ENCODE results near the gene TTLL11. TPM values are rescaled to one million over a fixed set of nuclear protein-coding genes. Genes with fewer than 3 reads are reported as not detected.

TTLL11 gene
- total and polyA plus RNA-seq, 2 of the 8 experiments (the other 6 are each of a cell fraction or from before 2014, with no cell fraction given): 0.56 to 0.80 TPM

DNA sequence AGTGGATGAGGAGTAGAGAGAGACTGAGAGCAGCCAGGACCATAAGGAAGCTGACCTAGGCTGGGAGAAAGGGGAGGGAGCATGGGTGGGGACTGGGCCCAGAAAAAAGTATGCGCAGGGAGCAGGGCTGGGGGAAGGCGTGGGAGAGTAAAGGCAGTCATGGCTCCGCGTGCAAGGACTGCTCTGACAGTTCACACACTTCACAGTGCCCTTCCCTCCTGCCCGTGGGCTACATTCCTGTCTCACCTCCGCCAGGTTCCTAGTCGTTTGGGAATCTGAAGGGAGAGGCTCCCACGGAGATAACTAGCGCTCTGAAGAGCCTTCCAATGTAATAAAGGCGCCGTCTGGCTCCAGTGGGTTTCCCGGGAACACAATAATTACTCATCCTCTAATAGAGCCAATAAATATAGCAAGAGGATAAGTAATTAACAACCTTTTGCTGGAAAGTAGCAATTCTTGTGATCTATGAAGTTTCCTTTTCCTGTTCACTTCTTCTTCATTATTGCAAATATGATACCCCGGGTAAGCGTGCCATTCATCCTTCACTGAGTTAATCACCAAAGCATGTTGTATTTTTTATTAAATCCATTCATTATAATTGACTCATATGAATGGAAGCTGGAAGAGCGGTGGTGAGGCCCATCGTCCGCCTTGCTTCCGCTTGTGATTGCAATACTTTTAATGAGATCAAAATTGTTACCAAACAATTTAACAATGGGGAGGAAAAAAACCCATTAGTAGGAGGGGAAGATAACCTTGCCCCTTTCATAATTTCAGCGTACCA is 39.3 kb downstream of the TTLL11 start:
- Histone ChIP-seq H2BK20ac (ENCODE audit: low read length) (peak overlapping the region; percentile 21; the same call in 1 of the 2 replicates), H3K14ac (ENCODE audit: insufficient read length) (no peak overlapping the region), H4K91ac (replicated peaks; ENCODE audit: insufficient read length, low read length) (no peak overlapping the region), H3K79me2 (ENCODE audit: control insufficient read depth in 1 of 2, insufficient read depth in 2 of 2, low read length in 2 of 2) (no peaks in the 10 kb centered on the region), H3K9me3 (ENCODE audit: insufficient read depth in 2 of 2, low read depth in 1 of 2, low read length in 1 of 2) (no peaks in the 10 kb centered on the region), H2AK5ac (ENCODE audit: low read depth, low read length) (no peak overlapping the region), H3K4ac (replicated peaks; ENCODE audit: insufficient read length, low read depth, low read length) (no peak overlapping the region), H3K36me3 (ENCODE audit: control insufficient read depth in 2 of 4, insufficient read depth in 4 of 4, low read length in 3 of 4) (no peaks in the 10 kb centered on the region), H2BK120ac (replicated peaks; ENCODE audit: low read depth, low read length) (no peak overlapping the region), H4K8ac (ENCODE audit: extremely low read depth, insufficient read depth, low read length) (no peak overlapping the region), H3K9ac (replicated peaks in 1 of 4; ENCODE audit: extremely low read depth in 1 of 4, low read depth in 3 of 4, low read length in 3 of 4) (no peak overlapping the region), H3K18ac (ENCODE audit: extremely low read depth, low read length) (0 out of 2 replicates have a peak overlapping the region, but pooled peaks have one; percentile 27), H2BK5ac (ENCODE audit: low read depth, low read length) (no peak overlapping the region), H4K5ac (ENCODE audit: insufficient read length, low read depth, low read length) (no peak overlapping the region), H4K20me1 (replicated peaks in 1 of 2; ENCODE audit: control insufficient read depth in 1 of 2, insufficient read depth in 2 of 2, low read length in 2 of 2) (peaks cover 0 to 1% of the 10 kb centered on the region in 2 experiments), H3K56ac (replicated peaks; ENCODE audit: insufficient read length, low read depth, low read length) (no peak overlapping the region), H3K4me3 (ENCODE audit: extremely low read depth in 1 of 4, insufficient read depth in 2 of 4, low read depth in 3 of 4, low read length in 4 of 4) (no peak overlapping the region), H2BK12ac (ENCODE audit: low read depth, low read length) (no peak overlapping the region; the same call in 1 of the 2 replicates), H3K27me3 (replicated peaks in 1 of 4; ENCODE audit: control insufficient read depth in 3 of 4, extremely low read depth in 1 of 4, insufficient read depth in 3 of 4, low read length in 3 of 4) (no peaks in the 10 kb centered on the region), H2AFZ (ENCODE audit: low read length) (no peak overlapping the region), H3K23me2 (ENCODE audit: low read depth, low read length) (no peaks in the 10 kb centered on the region), H3K27ac (ENCODE audit: low read depth, low read length) (no peak overlapping the region), H3K4me2 (ENCODE audit: insufficient read depth in 1 of 2, low read depth in 2 of 2, low read length in 2 of 2) (no peak overlapping the region), H3K23ac (ENCODE audit: insufficient read length) (no peak overlapping the region), H3K4me1 (replicated peaks in 1 of 4; ENCODE audit: control insufficient read depth in 3 of 4, insufficient read depth in 4 of 4, low read length in 3 of 4) (0 out of 7 replicates have a peak, but pooled peaks cover 0 to 2% (median 0%) of the 10 kb centered on the region in 4 experiments), H2BK15ac (ENCODE audit: low read length) (no peak overlapping the region), H3K79me1 (ENCODE audit: low read depth, low read length) (no peaks in the 10 kb centered on the region)
- CTCF ChIA-PET (ENCODE audit: partially characterized antibody): no interaction called here
- DNase-seq (ENCODE audit: low read depth in 1 of 2, low spot score in 2 of 2): no peak
- FAIRE-seq: no peak
- 74% methylated on average over 16 of the region's 19 CpGs; no CpG with 5 or more reads in 1 of the 2 experiments for WGBS, 2 experiments (ENCODE audit: extremely low coverage in 1 of 2, insufficient coverage in 1 of 2, insufficient read length in 1 of 2, insufficient replicate concordance in 2 of 2, low coverage in 1 of 2, low lambda C conversion rate in 2 of 2, missing lambda C conversion rate in 1 of 2)
- POLR2A ChIA-PET (ENCODE audit: partially characterized antibody): no interaction called here
- TF ChIP-seq CTCF (IDR thresholded peaks at IDR 0.05; ENCODE audit: control extremely low read depth in 1 of 3, insufficient read depth in 1 of 3, low read depth in 1 of 3, low read length in 3 of 3) (no peak), KDM1A (IDR thresholded peaks at IDR 0.05; ENCODE audit: borderline replicate concordance, low read length) (no peak)

All from H1 (cell line).